Stimulated activated CD4-positive, alpha-beta T cell treated with anti-CD3 and anti-CD28 coated beads, Interleukin-2, amount 100 ng/mL, for 4 hours (primary cell): ENCODE measurements around the gene ELAVL4.

ENCODE experiments used
- DNase-seq: peaks from one replicate; pipeline ENCODE4 v3.0.0-alpha.2; 2020; ENCODE audit warnings: low read depth

ELAVL4 gene

GRCh38 chr1:50108497-50109059 is at the start of gene ELAVL4:
Gene ELAVL4 (plus strand): TSS chr1:50108920. CDS start chr1:50109190, 270 bp downstream.
- DNase-seq: no peak

GRCh38 chr1:50060279-50060678 is 48.4 kb upstream of the ELAVL4 start:
- no peak for DNase-seq

- DNase-seq: no peak
These were observed 41.9 kb upstream of the ELAVL4 start for GRCh38 chr1:50066806-50067205.

DNA sequence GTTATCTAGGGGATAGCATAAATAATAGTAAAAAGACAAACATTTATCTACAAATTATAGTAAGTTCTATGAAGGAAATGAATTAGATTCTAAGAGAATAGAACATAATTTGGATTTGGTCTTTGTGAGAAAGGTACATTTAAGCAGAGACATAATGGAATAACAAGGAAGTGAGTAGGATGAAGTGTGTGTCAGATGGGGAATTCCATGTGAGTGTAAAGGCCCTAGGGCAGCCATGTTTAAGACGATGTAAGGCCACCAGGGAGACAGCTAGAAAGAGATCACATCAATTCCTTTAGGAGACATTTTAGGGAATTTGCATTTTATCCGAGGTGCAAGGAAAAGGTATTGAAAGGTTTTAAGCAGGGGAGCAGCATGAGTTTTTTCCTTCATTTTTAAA is 33.8 kb upstream of the ELAVL4 start:
- no peak for DNase-seq

DNA sequence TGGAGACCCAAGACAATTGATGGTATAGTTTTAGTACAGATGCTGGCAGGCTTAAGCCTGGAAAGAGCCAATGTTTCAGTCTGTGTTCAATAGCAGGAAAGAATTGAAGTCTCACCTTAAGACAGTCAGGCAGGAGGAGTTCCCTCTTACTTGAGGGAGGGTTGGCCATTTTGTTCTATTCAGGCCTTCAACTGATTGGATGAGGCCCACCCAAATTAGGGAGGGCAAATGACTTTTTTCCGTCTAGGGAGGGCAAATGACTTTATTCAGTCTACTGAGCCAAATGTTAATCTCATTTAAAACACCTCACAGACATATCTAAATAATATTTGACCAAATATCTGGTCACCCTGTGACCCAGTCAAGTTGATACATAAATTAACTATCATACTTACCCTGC is 31.4 kb upstream of the ELAVL4 start:
- DNase-seq: no peak

GRCh38 chr1:50080904-50081586 is 27.7 kb upstream of the ELAVL4 start:
- DNase-seq: no peak

DNA sequence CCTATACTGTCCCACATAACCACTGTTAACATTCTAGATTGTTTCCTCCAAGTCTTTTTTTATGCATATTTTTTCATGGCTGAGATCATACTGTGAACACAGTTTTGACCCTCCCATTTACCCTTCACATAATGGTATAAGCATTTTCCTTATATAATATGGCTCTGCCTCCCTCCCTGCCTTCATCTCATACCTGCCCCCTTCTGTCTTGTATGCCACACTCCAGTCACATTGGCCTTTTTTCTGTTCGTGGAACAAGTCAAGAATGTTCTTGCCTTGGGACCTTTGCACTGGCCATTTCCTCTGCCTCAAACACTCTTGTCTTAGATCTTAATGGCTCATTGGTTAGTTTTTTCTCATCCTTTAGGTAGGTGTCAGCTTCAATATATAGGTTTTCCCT is 24.3 kb upstream of the ELAVL4 start:
- no peak for DNase-seq

DNA sequence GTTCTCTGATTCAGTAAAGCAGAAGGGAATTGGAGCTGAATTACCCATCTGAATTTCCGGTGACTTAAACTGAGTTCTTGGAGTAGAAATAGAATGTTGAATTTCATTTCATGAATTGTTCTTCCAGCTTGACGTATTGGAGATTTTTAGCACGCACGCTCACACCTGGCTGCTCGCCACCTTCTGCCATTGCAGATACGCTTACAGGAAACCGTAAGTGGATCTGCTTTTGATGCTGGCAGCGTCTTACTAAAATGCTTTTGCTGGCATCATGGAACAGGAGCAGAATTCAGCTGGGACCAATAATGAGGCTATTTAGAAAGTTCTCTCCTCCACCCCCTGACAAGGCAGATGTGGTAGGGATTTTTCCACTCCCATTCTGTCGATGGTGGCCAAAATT is 17.7 kb upstream of the ELAVL4 start:
- DNase-seq: no peak

- DNase-seq: no peak
These were observed 13.0 kb upstream of the ELAVL4 start for GRCh38 chr1:50095716-50096115.

GRCh38 chr1:50097021-50097679 is 11.6 kb upstream of the ELAVL4 start:
- no peak for DNase-seq

DNA sequence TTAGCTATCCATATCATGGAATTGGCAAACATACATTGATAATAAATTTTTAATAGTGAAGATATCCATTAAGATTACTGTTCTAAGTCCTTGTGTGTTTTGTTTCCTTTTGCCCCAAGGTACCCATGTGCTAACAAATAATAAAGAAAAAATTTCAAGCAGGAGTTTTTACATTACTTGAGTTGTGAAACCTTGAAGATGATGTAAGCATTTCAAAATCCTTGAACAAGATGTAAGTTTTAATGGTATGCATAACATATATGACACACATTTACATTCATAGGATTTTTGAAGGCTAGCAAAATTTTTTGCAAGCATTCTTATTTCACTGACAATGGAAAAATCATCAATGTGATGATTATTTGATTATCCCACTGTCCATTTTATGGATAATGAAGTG is 10.9 kb upstream of the ELAVL4 start:
- DNase-seq: no peak

DNA sequence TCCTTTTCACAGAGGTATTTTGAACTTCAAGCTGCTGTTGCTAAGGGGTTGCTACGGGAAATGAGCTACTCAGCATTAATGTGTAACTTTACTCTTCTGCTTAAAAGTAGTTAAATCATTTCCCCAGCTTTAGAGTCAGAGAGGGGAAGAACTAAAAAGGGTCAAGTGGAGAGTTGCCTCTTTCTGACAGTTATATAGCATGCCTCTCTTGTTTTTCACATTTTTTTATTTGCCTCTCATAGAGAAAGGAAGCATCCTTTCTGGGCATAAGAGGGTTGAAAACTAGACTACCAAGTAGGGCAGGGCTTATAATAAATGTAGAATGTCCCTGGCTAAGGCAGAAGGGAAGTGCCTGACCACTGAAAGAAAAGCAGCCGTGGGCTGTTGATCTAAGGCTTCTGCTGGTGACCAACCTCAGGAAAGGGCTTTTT is 10.1 kb upstream of the ELAVL4 start:
- no peak for DNase-seq

- DNase-seq: no peak
These were observed 9.1 kb upstream of the ELAVL4 start for GRCh38 chr1:50099654-50100053.

DNA sequence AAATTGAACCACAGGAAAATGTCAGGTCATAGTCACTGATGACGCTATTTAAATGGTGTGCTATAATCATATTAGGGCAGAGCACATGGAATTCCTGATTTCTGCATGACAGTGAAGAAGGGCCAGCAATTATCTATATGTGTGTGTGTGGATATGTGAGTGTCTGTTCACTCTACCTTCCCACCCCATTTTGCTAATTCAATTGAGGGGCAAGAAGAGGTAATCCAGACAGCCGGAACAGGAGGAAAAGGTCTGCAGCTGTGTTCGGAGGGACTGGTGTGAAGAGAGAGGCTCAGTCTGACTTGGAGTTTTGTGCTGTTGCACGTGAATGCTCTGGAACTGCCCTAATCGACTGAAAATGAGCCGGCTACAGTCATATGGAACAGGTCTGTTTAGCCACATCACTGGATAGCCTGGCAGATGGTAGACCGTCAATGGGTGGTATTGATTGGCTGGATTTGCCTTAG is 5.1 kb upstream of the ELAVL4 start:
- no peak for DNase-seq

DNA sequence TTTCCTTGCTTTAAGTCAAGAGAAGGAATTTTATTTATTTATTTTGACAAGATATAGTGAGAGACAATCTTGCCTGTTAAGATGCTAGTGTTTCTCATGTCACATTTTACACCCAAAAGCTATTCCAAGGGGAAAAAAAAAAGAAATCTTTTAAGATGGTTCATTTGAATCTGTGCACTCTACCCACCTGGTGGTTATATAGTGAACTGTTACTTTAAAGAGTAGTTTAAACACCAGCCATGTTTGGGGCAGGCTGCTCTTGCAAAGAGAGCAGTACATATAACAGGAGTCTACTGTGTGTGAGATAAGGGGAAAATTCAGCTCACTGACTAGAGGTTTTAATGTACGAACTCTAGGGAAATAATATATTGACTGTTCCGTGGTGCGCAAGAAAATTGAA is 3.3 kb upstream of the ELAVL4 start:
- no peak for DNase-seq

GRCh38 chr1:50106095-50106761 is 2.5 kb upstream of the ELAVL4 start:
- DNase-seq: no peak

GRCh38 chr1:50109116-50109515 is 396 bp downstream of the ELAVL4 start:
- no peak for DNase-seq

GRCh38 chr1:50109647-50110075 is 941 bp downstream of the ELAVL4 start:
- no peak for DNase-seq

DNA sequence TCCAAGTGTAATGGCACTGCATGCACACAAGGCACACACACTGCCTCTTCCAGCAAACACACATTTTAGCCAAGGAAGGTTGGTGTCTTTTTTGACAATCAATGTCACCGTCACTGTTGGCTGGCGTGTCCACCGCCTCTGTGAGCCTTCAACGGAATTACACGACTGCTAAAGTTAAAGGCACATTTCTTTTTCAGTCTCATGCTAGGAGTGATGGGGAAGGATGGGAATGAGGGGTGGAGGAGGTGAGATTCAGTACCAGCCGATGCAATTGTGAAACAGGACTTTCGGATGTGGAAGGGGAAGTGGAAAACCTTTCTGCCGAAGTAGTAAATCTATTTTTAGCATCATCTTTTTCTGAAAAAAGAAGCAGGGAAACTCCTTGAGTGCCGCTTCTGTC is 1.4 kb downstream of the ELAVL4 start:
- no peak for DNase-seq

DNA sequence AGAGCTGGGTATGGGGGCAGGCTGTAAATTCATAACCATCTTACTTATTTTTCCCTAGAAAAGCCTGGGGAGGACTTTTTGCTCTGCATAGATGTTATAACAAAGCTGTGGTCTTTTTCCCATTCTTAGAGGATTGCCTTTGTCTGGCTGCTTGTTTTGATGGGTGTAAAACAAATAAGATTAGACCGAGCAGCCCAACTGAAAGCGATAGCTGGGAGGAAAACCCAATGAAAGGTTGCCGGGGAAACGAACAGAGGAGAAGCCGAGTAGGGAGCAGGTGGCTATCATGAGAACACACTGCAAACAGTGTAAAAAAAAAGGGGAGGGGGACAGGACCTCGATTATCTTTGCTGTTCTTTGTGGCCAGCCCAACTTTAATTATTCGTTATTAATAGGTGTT is 1.9 kb downstream of the ELAVL4 start:
- no peak for DNase-seq

- DNase-seq: no peak
These were observed 2.8 kb downstream of the ELAVL4 start for GRCh38 chr1:50111503-50111902.

DNA sequence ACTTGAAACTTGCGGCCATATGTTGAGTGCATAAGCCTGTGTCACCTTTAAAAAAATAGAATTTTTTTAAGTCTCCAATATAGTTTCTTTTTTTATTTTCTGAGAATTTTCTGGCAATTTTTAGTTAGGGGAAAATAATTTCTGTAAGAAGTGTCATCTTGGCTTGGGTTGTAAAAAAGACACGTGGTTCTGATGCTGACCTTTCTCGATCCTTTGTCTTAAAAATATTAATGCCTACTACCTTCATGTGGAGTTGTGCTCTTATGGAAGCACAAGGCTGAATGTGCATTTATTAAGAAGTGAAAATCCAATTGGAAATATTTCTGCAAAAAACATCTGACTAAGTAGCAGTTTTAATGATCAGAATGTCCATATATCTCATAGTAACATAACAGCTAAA is 3.5 kb downstream of the ELAVL4 start:
- no peak for DNase-seq

- no peak for DNase-seq
These were observed 14.4 kb downstream of the ELAVL4 start for GRCh38 chr1:50123071-50123470.
